ENCODE results near the gene STEAP2.

DNA sequence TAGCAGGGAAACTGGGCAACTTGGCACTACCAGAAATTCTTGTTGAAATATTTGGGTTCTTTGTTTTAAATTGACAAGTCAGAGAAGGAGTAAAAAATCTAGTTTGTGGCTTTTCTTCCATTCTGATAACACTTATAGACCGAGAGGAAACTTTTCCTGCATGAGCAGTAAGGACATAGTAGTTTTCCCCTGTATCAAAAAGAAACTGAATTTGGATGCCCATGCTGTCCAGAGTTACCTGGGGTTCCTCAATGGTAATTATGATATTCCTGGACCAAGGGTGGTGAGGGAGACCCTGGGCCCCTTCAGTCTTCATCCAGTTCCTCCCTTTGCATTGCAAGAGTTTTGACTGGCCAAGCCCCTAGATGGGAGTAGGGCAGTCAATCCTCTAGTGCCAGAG is 19.9 kb upstream of the STEAP2 start:
- TF ChIP-seq ZNF274 (IDR thresholded peaks at IDR 0.05; ENCODE audit: low read depth, low read length) (no peak), SUZ12 (IDR thresholded peaks at IDR 0.05; ENCODE audit: extremely low read depth, insufficient read depth, insufficient read length) (no peak), YY1 (IDR thresholded peaks at IDR 0.05; ENCODE audit: insufficient read depth, insufficient read length) (no peak)
